GM12878 (cell line): ENCODE measurements around the gene KRTAP10-10. TPM values are rescaled to one million over a fixed set of nuclear protein-coding genes. Genes with fewer than 3 reads are reported as not detected.

Source experiments
- ATAC-seq: fragments of 200-7000 bp; cut with Tn5 transposase; 3 replicates; pipeline ENCODE4 v1.9.1; 2020; ENCODE audit warnings: mild to moderate bottlenecking, moderate library complexity
- BruUV-seq: library from RNA; stranded (reverse); fragments of 400-500 nt; replicated peaks from 2 replicates; lab custom pipeline; 2021; lab: Mats Ljungman, UMichigan
- CTCF ChIA-PET: fragments of 300-600 bp; sonication (Branson Sonifier 250); formaldehyde crosslinking; extraction: SDS; loops from one replicate; lab custom pipeline; 2021; ENCODE audit warnings: inconsistent platforms; lab: Yijun Ruan, JAX
- POLR2A ChIA-PET: fragments of 350-600 bp; formaldehyde crosslinking; extraction: SDS; loops from one replicate; lab custom pipeline; 2021; ENCODE audit warnings: inconsistent platforms; lab: Charles Lee
- RAD21 ChIA-PET: fragments of 300-600 bp; sonication (Branson Sonifier 250); formaldehyde crosslinking; loops from one replicate; lab custom pipeline; 2023; ENCODE audit warnings: antibody characterized with exemption; ENCODE audit not compliant: unreplicated experiment; lab: Charles Lee
- SMC1A ChIA-PET: fragments of 300-600 bp; sonication (Branson Sonifier 250); formaldehyde crosslinking; loops from one replicate; lab custom pipeline; 2023; ENCODE audit not compliant: unreplicated experiment, uncharacterized antibody; lab: Charles Lee
- DNase-seq: peaks from one replicate; pipeline ENCODE4 v3.0.0-alpha.2; 2011; ENCODE audit warnings: low read depth, low spot score
- FAIRE-seq: peaks from 3 replicates; lab custom pipeline; 2011; peaks lifted over from hg19 to GRCh38; lab: Jason Lieb, UNC
- H2AFZ ChIP-seq: 2 replicates; pipeline ENCODE4 v1.6.0; 2011; ENCODE audit warnings: low read depth, low read length, control low read depth; ENCODE audit not compliant: control insufficient read depth
- H3K27ac ChIP-seq: 2 replicates; pipeline ENCODE4 v1.5.1; 2011; ENCODE audit warnings: control low read depth; ENCODE audit not compliant: control insufficient read depth, insufficient read depth
- H3K27me3 ChIP-seq, 2 experiments: replicated peaks in 1 of 2; 2 replicates each; pipeline versions ENCODE4 v1.6.0 to v1.6.1; 2011; ENCODE audit warnings: low read length in 1 of 2; ENCODE audit not compliant: control insufficient read depth in 2 of 2, insufficient read depth in 2 of 2
- H3K36me3 ChIP-seq, 2 experiments: 2 replicates each; pipeline ENCODE4 v1.5.1; 2011; ENCODE audit warnings: low read length in 1 of 2; ENCODE audit not compliant: control insufficient read depth in 2 of 2, insufficient read depth in 2 of 2
- H3K4me1 ChIP-seq: 2 replicates; pipeline ENCODE4 v1.6.1; 2011; ENCODE audit warnings: mild to moderate bottlenecking, low read length, moderate library complexity, mixed read lengths; ENCODE audit not compliant: control insufficient read depth, insufficient read depth
- H3K4me2 ChIP-seq: 2 replicates; pipeline ENCODE4 v1.6.0; 2011; ENCODE audit warnings: control low read depth; ENCODE audit not compliant: control insufficient read depth, insufficient read depth
- H3K4me3 ChIP-seq: fragments of 200-600 bp; sonication (generic); 2 replicates; pipeline ENCODE4 v1.5.1; 2016
- H3K79me2 ChIP-seq: 2 replicates; pipeline ENCODE4 v1.6.0; 2011; ENCODE audit warnings: low read length; ENCODE audit not compliant: control insufficient read depth, insufficient read depth
- H3K9ac ChIP-seq: 2 replicates; pipeline ENCODE4 v1.8.0; 2011; ENCODE audit warnings: low read length, control low read depth, mixed read lengths; ENCODE audit not compliant: control insufficient read depth, insufficient read depth
- H3K9me3 ChIP-seq: replicated peaks from 3 replicates; pipeline ENCODE4 v1.5.1; 2011; ENCODE audit warnings: mild to moderate bottlenecking, low read length; ENCODE audit not compliant: control insufficient read depth, insufficient read depth
- H4K20me1 ChIP-seq: 2 replicates; pipeline ENCODE4 v1.6.0; 2011; ENCODE audit not compliant: control insufficient read depth, insufficient read depth
- ATF7 ChIP-seq: fragments of 450-650 bp; IDR thresholded peaks from 2 replicates; pipeline ENCODE4 v1.6.1; 2016; ENCODE audit warnings: low read depth, mild to moderate bottlenecking
- CHD4 ChIP-seq: fragments of 200-600 bp; sonication (generic); IDR thresholded peaks from 2 replicates; pipeline ENCODE4 v1.6.1; 2016; ENCODE audit warnings: mild to moderate bottlenecking
- GATAD2B ChIP-seq: fragments of 450-650 bp; conservative IDR thresholded peaks from 2 replicates; pipeline ENCODE4 v1.6.1; 2017; ENCODE audit warnings: low read depth, mild to moderate bottlenecking, moderate library complexity
- HDAC6 ChIP-seq: fragments of 200-600 bp; sonication (generic); IDR thresholded peaks from one replicate; pipeline ENCODE4 v1.8.0; 2017; ENCODE audit warnings: antibody characterized with exemption; ENCODE audit not compliant: unreplicated experiment
- HDGF ChIP-seq: fragments of 450-650 bp; IDR thresholded peaks from 2 replicates; pipeline ENCODE4 v1.6.1; 2016; ENCODE audit warnings: antibody characterized with exemption
- IKZF1 ChIP-seq: fragments of 450-650 bp; conservative IDR thresholded peaks from 2 replicates; pipeline ENCODE4 v1.6.1; 2017; ENCODE audit warnings: antibody characterized with exemption, mild to moderate bottlenecking
- JUND ChIP-seq: IDR thresholded peaks from 2 replicates; pipeline ENCODE4 v1.6.1; 2012; ENCODE audit warnings: low read depth, mild to moderate bottlenecking, low read length, improper control_type of control experiment, moderate library complexity
- NFYB ChIP-seq: IDR thresholded peaks from 2 replicates; pipeline ENCODE4 v1.6.1; 2011; ENCODE audit warnings: low read depth, mild to moderate bottlenecking, low read length, improper control_type of control experiment, moderate library complexity; ENCODE audit not compliant: insufficient read depth
- POLR2A ChIP-seq: IDR thresholded peaks from 2 replicates; pipeline ENCODE4 v1.6.1; 2011; ENCODE audit warnings: low read depth, mild to moderate bottlenecking, low read length
- RELA ChIP-seq: fragments of 450-650 bp; IDR thresholded peaks from 2 replicates; pipeline ENCODE4 v1.8.0; 2014; ENCODE audit warnings: borderline replicate concordance; ENCODE audit not compliant: partially characterized antibody
- ZBED1 ChIP-seq: IDR thresholded peaks from 2 replicates; pipeline ENCODE4 v1.6.1; 2016; ENCODE audit warnings: borderline replicate concordance
- ZNF24 ChIP-seq: fragments of 450-650 bp; IDR thresholded peaks from 2 replicates; pipeline ENCODE4 v1.6.1; 2017; ENCODE audit warnings: antibody characterized with exemption, mild to moderate bottlenecking
- WGBS: methylation state at CpG from one replicate; pipeline ENCODE4 v1.1.6; 2016; ENCODE audit warnings: low lambda C conversion rate; ENCODE audit not compliant: insufficient replicate concordance, insufficient coverage; ENCODE audit errors: missing lambda C conversion rate; 5-methylcytosine and 5-hydroxymethylcytosine counted together
- in situ Hi-C: fragments of 300-500 bp; cut with MboI; formaldehyde crosslinking; loops from 9 replicates; pipeline ENCODE4 v1.14.3; 2018; ENCODE audit warnings: mixed read lengths
- intact Hi-C: fragments of 100-400 bp; cut with micrococcal nuclease; formaldehyde crosslinking; loops from one replicate; pipeline ENCODE4 v1.14.2; 2022; ENCODE audit not compliant: unreplicated experiment
- polyA plus RNA-seq, 11 experiments: library from polyadenylated mRNA; depleted of rRNA in 4 of 11; unstranded in 6 of 11; stranded (reverse) in 5 of 11; fragments of >200 nt; fragmentation: Nextera tagmentation in 4 of 11; fragmentation: Illumina TruSeq in 1 of 11; extraction: Ambion mirVana in 4 of 11; extraction: Trizol in 1 of 11; gene quantifications; 1 replicate in 1 of 11; 2 replicates in 10 of 11; pipeline versions ENCODE4 v1.2.1 to v1.2.3, GENCODE V29; 2011 to 2016; ENCODE audit warnings: inconsistent platforms in 2 of 11, missing spikeins in 2 of 11, low read depth in 1 of 11
- total RNA-seq, 4 experiments: library from RNA; depleted of rRNA in 3 of 4; stranded (reverse); fragments of >200 nt in 3 of 4; fragmentation: Illumina TruSeq in 1 of 4; extraction: Trizol in 1 of 4; gene quantifications; 2 replicates each; pipeline versions ENCODE4 v1.2.1 to v1.2.3, GENCODE V29; 2013 to 2021
- TF ChIP-seq, protein P1 (sequence below): fragments of 450-650 bp; IDR thresholded peaks from 2 replicates; pipeline ENCODE4 v1.6.1; 2017; ENCODE audit warnings: mild to moderate bottlenecking
- TF ChIP-seq, protein P2 (sequence below): IDR thresholded peaks from 2 replicates; pipeline ENCODE4 v1.6.1; 2011; ENCODE audit warnings: borderline replicate concordance, low read depth, mild to moderate bottlenecking, moderate library complexity, mixed read lengths, low read length; ENCODE audit not compliant: insufficient read depth; ENCODE audit errors: extremely low read length
- TF ChIP-seq, protein P3 (sequence below): fragments of 150-350 bp; IDR thresholded peaks from 2 replicates; pipeline ENCODE4 v1.6.1; 2016; ENCODE audit warnings: low read depth, low read length

KRTAP10-10 gene
- total and polyA plus RNA-seq, 10 of the 15 experiments (the other 5 are each of a cell fraction or from before 2014, with no cell fraction given) = not detected

DNA sequence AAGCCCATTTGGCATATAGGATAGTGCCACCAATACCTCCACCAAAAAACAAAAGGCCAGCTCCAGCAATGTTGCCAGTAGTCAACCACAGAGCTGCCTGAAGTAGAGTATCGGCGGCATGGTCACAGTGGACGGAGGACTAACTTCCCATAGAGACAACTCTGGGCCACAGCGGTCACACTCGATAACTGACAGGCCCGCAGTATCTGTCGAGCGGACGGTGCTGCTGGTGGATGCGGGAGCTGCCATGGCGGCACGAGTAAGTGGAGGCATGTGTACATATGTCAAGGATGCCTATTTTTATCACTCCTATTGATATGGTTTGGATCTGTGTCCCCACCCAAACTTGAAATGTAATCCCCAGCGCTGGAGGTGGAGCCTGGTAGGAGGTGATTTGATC lies 40.7 kb downstream of the KRTAP10-10 start:
- no peak for ATAC-seq
- ChIA-PET CTCF (no interaction called here), POLR2A (no interaction called here), SMC1A (no interaction called here), RAD21 (no interaction called here)
- intact Hi-C loops (no loop called here), in situ Hi-C loops (no loop called here)
- Histone ChIP-seq H3K9ac (no peak overlapping the region), H3K79me2 (no peaks in the 10 kb centered on the region), H3K4me3 (no peak overlapping the region), H3K27ac (no peak overlapping the region), H3K36me3 (no peaks in the 10 kb centered on the region), H3K27me3 (no peaks in the 10 kb centered on the region; a peak in 1 of 4 replicates), H3K4me2 (no peak overlapping the region), H2AFZ (no peak overlapping the region), H3K9me3 (no peaks in the 10 kb centered on the region), H3K4me1 (no peaks in the 10 kb centered on the region), H4K20me1 (no peaks in the 10 kb centered on the region)
- FAIRE-seq = no peak
- TF ChIP-seq, protein P1, sequence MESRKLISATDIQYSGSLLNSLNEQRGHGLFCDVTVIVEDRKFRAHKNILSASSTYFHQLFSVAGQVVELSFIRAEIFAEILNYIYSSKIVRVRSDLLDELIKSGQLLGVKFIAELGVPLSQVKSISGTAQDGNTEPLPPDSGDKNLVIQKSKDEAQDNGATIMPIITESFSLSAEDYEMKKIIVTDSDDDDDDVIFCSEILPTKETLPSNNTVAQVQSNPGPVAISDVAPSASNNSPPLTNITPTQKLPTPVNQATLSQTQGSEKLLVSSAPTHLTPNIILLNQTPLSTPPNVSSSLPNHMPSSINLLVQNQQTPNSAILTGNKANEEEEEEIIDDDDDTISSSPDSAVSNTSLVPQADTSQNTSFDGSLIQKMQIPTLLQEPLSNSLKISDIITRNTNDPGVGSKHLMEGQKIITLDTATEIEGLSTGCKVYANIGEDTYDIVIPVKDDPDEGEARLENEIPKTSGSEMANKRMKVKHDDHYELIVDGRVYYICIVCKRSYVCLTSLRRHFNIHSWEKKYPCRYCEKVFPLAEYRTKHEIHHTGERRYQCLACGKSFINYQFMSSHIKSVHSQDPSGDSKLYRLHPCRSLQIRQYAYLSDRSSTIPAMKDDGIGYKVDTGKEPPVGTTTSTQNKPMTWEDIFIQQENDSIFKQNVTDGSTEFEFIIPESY = no peak
- TF ChIP-seq IKZF1 (no peak), HDAC6 (no peak), JUND (no peak), GATAD2B (no peak), ATF7 (no peak), NFYB (no peak), CHD4 (no peak), ZNF24 (no peak), HDGF (no peak), RELA (no peak), ZBED1 (no peak), POLR2A (no peak)
- TF ChIP-seq, protein P2, sequence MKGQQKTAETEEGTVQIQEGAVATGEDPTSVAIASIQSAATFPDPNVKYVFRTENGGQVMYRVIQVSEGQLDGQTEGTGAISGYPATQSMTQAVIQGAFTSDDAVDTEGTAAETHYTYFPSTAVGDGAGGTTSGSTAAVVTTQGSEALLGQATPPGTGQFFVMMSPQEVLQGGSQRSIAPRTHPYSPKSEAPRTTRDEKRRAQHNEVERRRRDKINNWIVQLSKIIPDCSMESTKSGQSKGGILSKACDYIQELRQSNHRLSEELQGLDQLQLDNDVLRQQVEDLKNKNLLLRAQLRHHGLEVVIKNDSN = no peak
- TF ChIP-seq, protein P3, sequence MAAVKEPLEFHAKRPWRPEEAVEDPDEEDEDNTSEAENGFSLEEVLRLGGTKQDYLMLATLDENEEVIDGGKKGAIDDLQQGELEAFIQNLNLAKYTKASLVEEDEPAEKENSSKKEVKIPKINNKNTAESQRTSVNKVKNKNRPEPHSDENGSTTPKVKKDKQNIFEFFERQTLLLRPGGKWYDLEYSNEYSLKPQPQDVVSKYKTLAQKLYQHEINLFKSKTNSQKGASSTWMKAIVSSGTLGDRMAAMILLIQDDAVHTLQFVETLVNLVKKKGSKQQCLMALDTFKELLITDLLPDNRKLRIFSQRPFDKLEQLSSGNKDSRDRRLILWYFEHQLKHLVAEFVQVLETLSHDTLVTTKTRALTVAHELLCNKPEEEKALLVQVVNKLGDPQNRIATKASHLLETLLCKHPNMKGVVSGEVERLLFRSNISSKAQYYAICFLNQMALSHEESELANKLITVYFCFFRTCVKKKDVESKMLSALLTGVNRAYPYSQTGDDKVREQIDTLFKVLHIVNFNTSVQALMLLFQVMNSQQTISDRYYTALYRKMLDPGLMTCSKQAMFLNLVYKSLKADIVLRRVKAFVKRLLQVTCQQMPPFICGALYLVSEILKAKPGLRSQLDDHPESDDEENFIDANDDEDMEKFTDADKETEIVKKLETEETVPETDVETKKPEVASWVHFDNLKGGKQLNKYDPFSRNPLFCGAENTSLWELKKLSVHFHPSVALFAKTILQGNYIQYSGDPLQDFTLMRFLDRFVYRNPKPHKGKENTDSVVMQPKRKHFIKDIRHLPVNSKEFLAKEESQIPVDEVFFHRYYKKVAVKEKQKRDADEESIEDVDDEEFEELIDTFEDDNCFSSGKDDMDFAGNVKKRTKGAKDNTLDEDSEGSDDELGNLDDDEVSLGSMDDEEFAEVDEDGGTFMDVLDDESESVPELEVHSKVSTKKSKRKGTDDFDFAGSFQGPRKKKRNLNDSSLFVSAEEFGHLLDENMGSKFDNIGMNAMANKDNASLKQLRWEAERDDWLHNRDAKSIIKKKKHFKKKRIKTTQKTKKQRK = no peak
- 69% methylated on average over 13 of the region's 13 CpGs for WGBS
- no peak for DNase-seq
- no TSS peak for BruUV-seq
